Omental fat pad (tissue), 4 donors: ENCODE data around the gene NHS. TPM values are rescaled to one million over a fixed set of nuclear protein-coding genes. Genes with fewer than 3 reads are reported as not detected.

ENCODE experiments used
- ATAC-seq: fragments of 150-250 bp; one replicate; pipeline ENCODE4 v1.9.1; 2016; ENCODE audit warnings: mild to moderate bottlenecking, moderate library complexity; ENCODE audit not compliant: low FRiP score
- DNase-seq: peaks from one replicate; pipeline ENCODE4 v3.0.0-alpha.2; 2019; ENCODE audit warnings: low spot score
- CTCF ChIP-seq, 3 donors: fragments of 450-650 bp; IDR thresholded peaks; one replicate each; pipeline ENCODE4 v1.5.1; 2016 to 2017; ENCODE audit warnings: antibody characterized with exemption in 3 of 3, mild to moderate bottlenecking in 3 of 3, moderate library complexity in 2 of 3
- total RNA-seq, 4 donors: library from RNA; depleted of rRNA; stranded (reverse); fragments of >200 nt; gene quantifications; one replicate each; pipeline ENCODE4 v1.1.0, GENCODE V29; 2016

NHS gene
- total RNA-seq: 1 to 10 TPM; 4.0 to 9.7 (median 7.6) TPM

- ATAC-seq (peak; percentile 56), DNase-seq (no peak)
- no peak for TF ChIP-seq CTCF (IDR thresholded peaks at IDR 0.05)
Observed at GRCh38 chrX:17374619-17375366, at the start of gene NHS. TSS of gene NHS (plus strand) at chrX:17375200. CDS start at chrX:17375758, 558 bp downstream.

GRCh38 chrX:17328837-17329236 is 46.2 kb upstream of the NHS start:
- no peak for ATAC-seq
- DNase-seq: no peak

GRCh38 chrX:17336377-17336776 is 38.6 kb upstream of the NHS start:
- no peak for DNase-seq
- no peak for ATAC-seq
- TF ChIP-seq CTCF (IDR thresholded peaks at IDR 0.05): no peak

More at GRCh38 chrX:17328837-17329236, 46.2 kb upstream of the NHS start:
- TF ChIP-seq CTCF (IDR thresholded peaks at IDR 0.05): no peak

GRCh38 chrX:17355976-17356375 is 19.0 kb upstream of the NHS start:
- no peak for DNase-seq
- TF ChIP-seq CTCF (IDR thresholded peaks at IDR 0.05): no peak
- ATAC-seq: no peak

GRCh38 chrX:17359500-17359899 is 15.5 kb upstream of the NHS start:
- peak; percentile 66 for ATAC-seq
- no peak for DNase-seq
- no peak for TF ChIP-seq CTCF (IDR thresholded peaks at IDR 0.05)

- DNase-seq (no peak), ATAC-seq (no peak)
- TF ChIP-seq CTCF (IDR thresholded peaks at IDR 0.05): no peak
Observed at GRCh38 chrX:17361620-17362019, 13.4 kb upstream of the NHS start.

GRCh38 chrX:17368002-17368401 is 7.0 kb upstream of the NHS start:
- DNase-seq (no peak), ATAC-seq (no peak)
- TF ChIP-seq CTCF (IDR thresholded peaks at IDR 0.05): no peak
